Psoas muscle (tissue), 8 donors: ENCODE data around the gene FOXP2. TPM values are rescaled to one million over a fixed set of nuclear protein-coding genes. Genes with fewer than 3 reads are reported as not detected.

Experiments used
- ATAC-seq, 4 donors: fragments of 200-7000 bp; cut with Tn5 transposase; one replicate each; pipeline ENCODE4 v1.9.1; 2020; ENCODE audit warnings: moderate library complexity in 3 of 4, mild to moderate bottlenecking in 2 of 4
- DNase-seq, 2 donors: peaks; one replicate each; pipeline ENCODE4 v3.0.0-alpha.2; 2020
- H3K27ac ChIP-seq: fragments of 200-600 bp; one replicate; pipeline ENCODE4 v1.8.0; 2022
- H3K27me3 ChIP-seq, 3 donors: fragments of 200-600 bp in 1 of 3; one replicate each; pipeline versions ENCODE4 v1.6.1 to v1.8.0; 2013 to 2022; ENCODE audit warnings: low read length in 2 of 3, mild to moderate bottlenecking in 2 of 3, moderate library complexity in 1 of 3; ENCODE audit not compliant: insufficient read depth in 3 of 3
- H3K36me3 ChIP-seq, 2 donors: fragments of 200-600 bp in 1 of 2; one replicate each; pipeline versions ENCODE4 v1.6.1 to v1.8.0; 2013 to 2022; ENCODE audit warnings: low read depth in 1 of 2, mild to moderate bottlenecking in 1 of 2, moderate library complexity in 1 of 2; ENCODE audit not compliant: insufficient read depth in 1 of 2
- H3K4me1 ChIP-seq: fragments of 200-600 bp; one replicate; pipeline ENCODE4 v1.8.0; 2022
- H3K4me3 ChIP-seq: fragments of 200-600 bp; one replicate; pipeline ENCODE4 v1.8.0; 2022; ENCODE audit warnings: mild to moderate bottlenecking
- H3K9me3 ChIP-seq: fragments of 200-600 bp; one replicate; pipeline ENCODE4 v1.8.0; 2022
- WGBS, 3 donors: extraction: QIAGEN DNeasy Blood & Tissue Kit; methylation state at CpG; one replicate each; pipeline versions ENCODE4 v1.1.6 to v1.1.7; 2013; 5-methylcytosine and 5-hydroxymethylcytosine counted together
- intact Hi-C, 2 donors: fragments of 100-400 bp; cut with DNase I; formaldehyde crosslinking; loops; one replicate each; pipeline versions ENCODE4 v1.11.0 to v1.14.2; 2022
- polyA plus RNA-seq, 3 donors: library from polyadenylated mRNA; stranded (reverse); fragments of 200-250 nt; gene quantifications; one replicate each; pipeline ENCODE4 v1.2.3, GENCODE V29; 2013
- total RNA-seq, 4 donors: library from RNA; stranded (reverse); fragmentation: NEBNext Ultra II Directional in 2 of 4; extraction: Animal tissue kit (Norgen Biotek cat#: 25700) in 2 of 4; gene quantifications; one replicate each; pipeline versions ENCODE4 v1.2.1 to v1.2.4, GENCODE V29; 2021 to 2023
- TF ChIP-seq, protein P1 (sequence below): fragments of 200-600 bp; IDR thresholded peaks from one replicate; pipeline ENCODE4 v1.8.0; 2022; ENCODE audit warnings: antibody characterized with exemption
- donor health status: healthy with polysubstance abuse.
- donor health status: DM: no; HTN: no; CAD: no; lungs with moderate emphysema.
- donor health status: Bipolar disorder and iron deficiency.
- donor health status: healthy.
- donor health status: DM: yes; HTN: yes; CAD: no.
- donor health status: DM: no; HTN: no; CAD: no.
- donor health status: DM: no; HTN: no; CAD: no.
- donor health status: DM: yes; HTN: yes; CAD: no.

The FOXP2 gene
- total and polyA plus RNA-seq, 7 donors: 0.35 to 6.7 (median 5.1) TPM

DNA sequence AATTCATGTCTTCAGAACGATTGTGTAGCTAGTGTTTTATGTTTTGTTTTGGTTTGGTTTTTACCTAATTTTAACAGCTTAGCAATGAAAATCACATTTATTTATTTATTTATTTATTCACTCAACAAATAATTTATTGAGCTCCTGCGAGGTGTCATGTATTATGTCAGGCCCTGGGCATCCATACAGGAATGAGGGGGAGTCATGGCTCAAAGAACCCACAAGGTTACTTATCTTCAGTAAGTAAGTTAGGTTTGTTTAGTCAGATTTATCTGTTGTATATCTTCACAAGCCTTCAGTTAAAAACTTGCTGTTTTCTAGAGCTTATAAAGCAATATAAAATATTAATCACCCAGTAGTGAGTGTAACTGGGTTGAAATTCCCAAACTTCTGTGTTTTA is 45.4 kb downstream of the FOXP2 start:
- TF ChIP-seq, protein P1, sequence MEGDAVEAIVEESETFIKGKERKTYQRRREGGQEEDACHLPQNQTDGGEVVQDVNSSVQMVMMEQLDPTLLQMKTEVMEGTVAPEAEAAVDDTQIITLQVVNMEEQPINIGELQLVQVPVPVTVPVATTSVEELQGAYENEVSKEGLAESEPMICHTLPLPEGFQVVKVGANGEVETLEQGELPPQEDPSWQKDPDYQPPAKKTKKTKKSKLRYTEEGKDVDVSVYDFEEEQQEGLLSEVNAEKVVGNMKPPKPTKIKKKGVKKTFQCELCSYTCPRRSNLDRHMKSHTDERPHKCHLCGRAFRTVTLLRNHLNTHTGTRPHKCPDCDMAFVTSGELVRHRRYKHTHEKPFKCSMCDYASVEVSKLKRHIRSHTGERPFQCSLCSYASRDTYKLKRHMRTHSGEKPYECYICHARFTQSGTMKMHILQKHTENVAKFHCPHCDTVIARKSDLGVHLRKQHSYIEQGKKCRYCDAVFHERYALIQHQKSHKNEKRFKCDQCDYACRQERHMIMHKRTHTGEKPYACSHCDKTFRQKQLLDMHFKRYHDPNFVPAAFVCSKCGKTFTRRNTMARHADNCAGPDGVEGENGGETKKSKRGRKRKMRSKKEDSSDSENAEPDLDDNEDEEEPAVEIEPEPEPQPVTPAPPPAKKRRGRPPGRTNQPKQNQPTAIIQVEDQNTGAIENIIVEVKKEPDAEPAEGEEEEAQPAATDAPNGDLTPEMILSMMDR: no peak
- Histone ChIP-seq H3K27me3 (no peaks in the 10 kb centered on the region), H3K4me1 (no peaks in the 10 kb centered on the region), H3K27ac (no peak overlapping the region), H3K9me3 (no peaks in the 10 kb centered on the region), H3K4me3 (no peak overlapping the region), H3K36me3 (no peaks in the 10 kb centered on the region)
- intact Hi-C loops: no loop called here
- WGBS, 3 donors: 63 to 83% (median 82%) methylated on average over 2 of the region's 2 CpGs
- DNase-seq (no peak), ATAC-seq (no peak)

DNA sequence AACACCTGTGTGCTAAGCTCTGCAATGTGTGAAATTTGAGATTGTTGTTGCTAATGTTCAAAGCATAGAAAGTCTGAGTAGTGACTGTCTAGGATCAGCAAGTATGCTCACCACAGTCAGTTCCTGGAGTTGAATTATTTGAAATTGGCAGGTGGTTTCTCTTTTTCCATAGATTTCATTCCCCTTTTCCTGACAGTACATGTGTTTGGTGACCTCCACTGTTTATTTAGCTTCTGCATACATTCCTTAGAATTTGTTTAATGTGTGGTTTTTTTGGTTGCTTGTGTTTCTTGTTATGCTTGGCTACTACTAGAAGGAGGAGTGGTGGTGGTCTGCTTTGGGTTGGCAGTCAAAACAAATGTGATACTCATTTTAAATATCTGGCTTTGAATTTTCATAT is 52.3 kb downstream of the FOXP2 start:
- H3K4me3 ChIP-seq: no peak overlapping the region
- H3K27me3 ChIP-seq: no peaks in the 10 kb centered on the region
- ATAC-seq (peak in 1 of 4 donors; percentile 47), DNase-seq (no peak)
- H3K36me3 ChIP-seq: no peaks in the 10 kb centered on the region
- H3K27ac ChIP-seq: no peak overlapping the region
- TF ChIP-seq, protein P1: no peak
- peaks cover 19% of the 10 kb centered on the region for H3K4me1 ChIP-seq
- H3K9me3 ChIP-seq: no peaks in the 10 kb centered on the region
- intact Hi-C loops: no loop called here

DNA sequence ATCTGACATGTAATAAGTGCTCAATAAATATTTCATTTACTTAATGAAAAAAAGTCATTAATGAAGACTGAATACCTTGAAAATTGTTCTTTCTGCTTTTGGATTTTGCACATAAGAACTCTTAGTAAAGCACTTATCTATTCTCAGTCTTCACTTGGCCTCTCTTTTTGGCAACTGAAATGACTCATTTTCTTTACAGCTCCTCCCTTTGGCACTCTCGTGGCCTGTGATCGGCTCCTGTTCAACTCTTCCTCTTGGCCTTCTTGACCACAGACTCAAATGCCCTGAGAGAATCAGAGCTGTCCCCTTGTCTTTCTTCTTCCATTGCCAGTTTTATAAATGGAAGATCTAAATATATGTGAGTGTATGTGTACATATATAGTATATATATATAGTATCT is 54.2 kb downstream of the FOXP2 start:
- 24 to 29% (median 28%) methylated on average over 2 of the region's 2 CpGs for WGBS, 3 donors
- peak in 1 of 4 donors; percentile 46 for ATAC-seq

DNA sequence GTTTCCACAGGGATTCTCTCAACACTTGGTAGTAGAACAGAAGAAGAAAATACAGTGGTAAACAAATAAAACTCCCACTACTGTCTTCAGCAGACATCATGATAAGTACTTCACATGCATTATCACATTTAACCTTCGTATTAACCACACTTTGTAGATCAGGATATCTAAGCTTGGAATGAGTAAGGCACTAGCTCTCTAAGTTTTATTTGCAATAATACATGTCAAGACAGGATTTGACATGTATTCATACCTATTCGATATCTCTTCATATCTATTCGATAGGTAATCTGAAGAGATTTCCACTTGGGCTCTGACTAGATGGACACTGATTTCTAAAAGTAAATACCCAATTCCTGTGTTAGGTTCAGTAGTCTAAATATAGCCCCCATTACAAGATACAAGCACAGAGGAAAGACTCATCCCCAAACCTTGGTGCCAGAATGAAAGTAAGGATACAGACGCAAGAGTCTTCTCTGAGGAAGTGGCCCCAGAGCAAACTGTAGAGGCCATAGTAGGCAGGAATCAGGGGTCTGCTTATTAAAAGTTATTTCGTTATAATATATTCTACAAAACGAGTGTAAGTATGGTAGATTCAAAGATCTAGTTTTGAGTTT is 58.4 kb downstream of the FOXP2 start:
- Histone ChIP-seq H3K36me3 (no peaks in the 10 kb centered on the region), H3K27me3 (no peaks in the 10 kb centered on the region), H3K4me1 (peaks cover 40% of the 10 kb centered on the region), H3K4me3 (no peak overlapping the region), H3K9me3 (no peaks in the 10 kb centered on the region), H3K27ac (peak overlapping the region; percentile 74)
- TF ChIP-seq, protein P1: no peak
- intact Hi-C loops: no loop called here
- WGBS, 3 donors: 68 to 87% (median 70%) methylated on average over 6 of the region's 6 CpGs
- ATAC-seq (peak; percentile 53 to 93 (median 78)), DNase-seq (no peak)

More for the DNA sequence above, 54.2 kb downstream of the FOXP2 start:
- Histone ChIP-seq H3K4me1 (peaks cover 34% of the 10 kb centered on the region), H3K4me3 (no peak overlapping the region), H3K27me3 (no peaks in the 10 kb centered on the region), H3K9me3 (no peaks in the 10 kb centered on the region), H3K36me3 (no peaks in the 10 kb centered on the region), H3K27ac (no peak overlapping the region)
- DNase-seq: no peak
- TF ChIP-seq, protein P1: no peak
- intact Hi-C loops: no loop called here

DNA sequence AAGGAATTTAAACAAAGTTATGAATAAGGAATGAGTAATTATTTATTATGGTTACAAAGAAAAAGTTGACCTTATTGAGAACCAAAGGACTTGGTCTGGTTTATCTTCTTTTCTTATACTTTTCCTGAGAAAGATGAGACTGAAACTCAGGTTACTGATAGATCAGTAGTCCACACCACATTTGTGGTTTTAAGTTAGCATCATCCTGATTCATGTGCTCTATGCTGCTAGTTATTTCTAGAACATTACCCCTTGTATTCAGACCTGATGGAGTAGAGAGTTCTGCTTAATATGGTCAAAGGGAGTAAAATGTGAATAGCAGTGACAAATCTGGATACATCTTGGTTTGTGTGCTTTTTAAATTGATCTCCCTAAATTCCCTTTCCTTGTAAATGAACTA is 63.8 kb downstream of the FOXP2 start:
- Histone ChIP-seq H3K9me3 (no peaks in the 10 kb centered on the region), H3K27ac (no peak overlapping the region), H3K4me3 (no peak overlapping the region), H3K36me3 (no peaks in the 10 kb centered on the region), H3K27me3 (no peaks in the 10 kb centered on the region), H3K4me1 (peaks cover 49% of the 10 kb centered on the region)
- intact Hi-C loops: no loop called here
- TF ChIP-seq, protein P1: no peak
- ATAC-seq (peak in 1 of 4 donors; percentile 53), DNase-seq (no peak)
